ENCODE measurements around the gene RPS2.
A peak's percentile ranks its signal among the peaks of the same experiment; 100 is the strongest.
"Not testable (repeated sequence)": the region's sequence is repeated elsewhere in the genome, so short reads cannot be mapped to it uniquely, and the experiment has no call there.

The RPS2 gene

GRCh38 chr16:1923299-1924034, 41.2 kb downstream of the RPS2 start:
- peak; percentile 11 for TF ChIP-seq CTCF (IDR thresholded peaks at IDR 0.05)

GRCh38 chr16:1922357-1922756, 42.3 kb downstream of the RPS2 start:
- no peak for TF ChIP-seq CTCF (IDR thresholded peaks at IDR 0.05)

More at GRCh38 chr16:1923299-1924034, 41.2 kb downstream of the RPS2 start:
- Histone ChIP-seq H3K4me1 (no peaks in the 10 kb centered on the region), H2AFZ (no peak overlapping the region), H3K9me3 (ENCODE audit: control insufficient read depth, low read length) (no peaks in the 10 kb centered on the region), H3K9ac (no peak overlapping the region), H3K27ac (no peak overlapping the region), H3K27me3 (ENCODE audit: control insufficient read depth, insufficient read depth, low read length) (peaks cover 11% of the 10 kb centered on the region), H3K79me2 (no peaks in the 10 kb centered on the region), H3K36me3 (ENCODE audit: control insufficient read depth, insufficient read depth, low read length) (no peaks in the 10 kb centered on the region), H3K4me3 (ENCODE audit: low read depth, low read length) (no peak overlapping the region), H3K4me2 (ENCODE audit: low read length) (no peak overlapping the region)

GRCh38 chr16:1920727-1921171, 43.9 kb downstream of the RPS2 start:
- H3K4me2 ChIP-seq (ENCODE audit: low read length), result no peak overlapping the region
- no peaks in the 10 kb centered on the region for H3K9me3 ChIP-seq (ENCODE audit: control insufficient read depth, low read length)
- no peak overlapping the region for H2AFZ ChIP-seq
- no peak overlapping the region for H3K27ac ChIP-seq
- no peaks in the 10 kb centered on the region for H3K79me2 ChIP-seq
- no peak overlapping the region for H3K9ac ChIP-seq
- H3K4me3 ChIP-seq (ENCODE audit: low read depth, low read length), result no peak overlapping the region
- no peak for TF ChIP-seq CTCF (IDR thresholded peaks at IDR 0.05)
- H3K27me3 ChIP-seq (ENCODE audit: control insufficient read depth, insufficient read depth, low read length), result peaks cover 17% of the 10 kb centered on the region
- H3K4me1 ChIP-seq, result no peaks in the 10 kb centered on the region
- no peaks in the 10 kb centered on the region for H3K36me3 ChIP-seq (ENCODE audit: control insufficient read depth, insufficient read depth, low read length)

More at GRCh38 chr16:1922357-1922756, 42.3 kb downstream of the RPS2 start:
- H3K79me2 ChIP-seq, result no peaks in the 10 kb centered on the region
- no peak overlapping the region for H2AFZ ChIP-seq
- no peaks in the 10 kb centered on the region for H3K9me3 ChIP-seq (ENCODE audit: control insufficient read depth, low read length)
- no peak overlapping the region for H3K4me2 ChIP-seq (ENCODE audit: low read length)
- no peak overlapping the region for H3K9ac ChIP-seq
- H3K36me3 ChIP-seq (ENCODE audit: control insufficient read depth, insufficient read depth, low read length), result no peaks in the 10 kb centered on the region
- no peak overlapping the region for H3K27ac ChIP-seq
- no peak overlapping the region for H3K4me3 ChIP-seq (ENCODE audit: low read depth, low read length)
- no peaks in the 10 kb centered on the region for H3K4me1 ChIP-seq
- H3K27me3 ChIP-seq (ENCODE audit: control insufficient read depth, insufficient read depth, low read length), result peaks cover 14% of the 10 kb centered on the region

GRCh38 chr16:1920122-1920521, 44.5 kb downstream of the RPS2 start:
- not testable (repeated sequence) for H3K36me3 ChIP-seq (ENCODE audit: control insufficient read depth, insufficient read depth, low read length); H3K79me2 ChIP-seq; H3K4me2 ChIP-seq (ENCODE audit: low read length); H3K4me3 ChIP-seq (ENCODE audit: low read depth, low read length); H3K9me3 ChIP-seq (ENCODE audit: control insufficient read depth, low read length); H3K9ac ChIP-seq; H3K27ac ChIP-seq; H2AFZ ChIP-seq; H3K4me1 ChIP-seq
- H3K27me3 ChIP-seq (ENCODE audit: control insufficient read depth, insufficient read depth, low read length), result peaks cover 17% of the 10 kb centered on the region

GRCh38 chr16:1919327-1919998, 45.2 kb downstream of the RPS2 start:
- no peak overlapping the region for H3K4me3 ChIP-seq (ENCODE audit: low read depth, low read length)
- no peak overlapping the region for H2AFZ ChIP-seq
- H3K36me3 ChIP-seq (ENCODE audit: control insufficient read depth, insufficient read depth, low read length), result no peaks in the 10 kb centered on the region
- H3K4me1 ChIP-seq, result no peaks in the 10 kb centered on the region
- H3K27ac ChIP-seq, result no peak overlapping the region
- H3K4me2 ChIP-seq (ENCODE audit: low read length), result no peak overlapping the region
- TF ChIP-seq CTCF (IDR thresholded peaks at IDR 0.05), result no peak
- H3K9me3 ChIP-seq (ENCODE audit: control insufficient read depth, low read length), result no peaks in the 10 kb centered on the region
- no peak overlapping the region for H3K9ac ChIP-seq
- peaks cover 17% of the 10 kb centered on the region for H3K27me3 ChIP-seq (ENCODE audit: control insufficient read depth, insufficient read depth, low read length)
- no peaks in the 10 kb centered on the region for H3K79me2 ChIP-seq
